H1 (cell line): ENCODE data around the gene SLX4IP. TPM values are rescaled to one million over a fixed set of nuclear protein-coding genes. Genes with fewer than 3 reads are reported as not detected.

Experiments
- CTCF ChIA-PET: fragments of 300-600 bp; sonication (Branson Sonifier 250); formaldehyde crosslinking; loops from one replicate; lab custom pipeline; 2021; ENCODE audit not compliant: partially characterized antibody; lab: Charles Lee
- POLR2A ChIA-PET: fragments of 300-600 bp; sonication (Branson Sonifier 250); formaldehyde crosslinking; loops from one replicate; lab custom pipeline; 2021; ENCODE audit warnings: inconsistent platforms; ENCODE audit not compliant: partially characterized antibody; lab: Charles Lee
- DNase-seq, 2 experiments: peaks; one replicate each; pipeline versions ENCODE4 v3.0.0 to v3.0.0-alpha.2; 2010 to 2022; ENCODE audit warnings: low spot score in 2 of 2, low read depth in 1 of 2, mixed read lengths in 1 of 2
- FAIRE-seq: peaks from 2 replicates; lab custom pipeline; 2011; peaks lifted over from hg19 to GRCh38; lab: Jason Lieb, UNC
- H2AFZ ChIP-seq: 2 replicates; pipeline ENCODE4 v1.8.1; 2012; ENCODE audit warnings: low read length, inconsistent platforms
- H2AK5ac ChIP-seq: 2 replicates; pipeline ENCODE4 v1.6.1; 2013; ENCODE audit warnings: low read depth, low read length
- H2BK120ac ChIP-seq: replicated peaks from 2 replicates; pipeline ENCODE3; 2013; ENCODE audit warnings: low read depth, low read length, inconsistent platforms
- H2BK12ac ChIP-seq: 2 replicates; pipeline ENCODE4 v1.6.1; 2013; ENCODE audit warnings: low read depth, low read length
- H2BK15ac ChIP-seq: 2 replicates; pipeline ENCODE4 v1.6.1; 2013; ENCODE audit warnings: low read length
- H2BK20ac ChIP-seq: 2 replicates; pipeline ENCODE4 v1.6.1; 2013; ENCODE audit warnings: low read length
- H2BK5ac ChIP-seq: 2 replicates; pipeline ENCODE4 v1.6.1; 2013; ENCODE audit warnings: low read depth, low read length
- H3K14ac ChIP-seq: 2 replicates; pipeline ENCODE4 v1.6.1; 2013; ENCODE audit warnings: inconsistent platforms; ENCODE audit not compliant: insufficient read length
- H3K18ac ChIP-seq: 2 replicates; pipeline ENCODE4 v1.6.1; 2013; ENCODE audit warnings: low read length; ENCODE audit errors: extremely low read depth
- H3K23ac ChIP-seq: 2 replicates; pipeline ENCODE4 v1.6.1; 2013; ENCODE audit warnings: inconsistent platforms; ENCODE audit not compliant: insufficient read length
- H3K23me2 ChIP-seq: 2 replicates; pipeline ENCODE4 v1.6.1; 2013; ENCODE audit warnings: low read depth, low read length
- H3K27ac ChIP-seq: 2 replicates; pipeline ENCODE4 v1.6.1; 2011; ENCODE audit warnings: low read depth, low read length, inconsistent platforms
- H3K27me3 ChIP-seq, 4 experiments: replicated peaks in 1 of 4; 1 replicate in 1 of 4; 2 replicates in 3 of 4; pipeline versions ENCODE4 v1.6.1 to v1.8.1; 2011 to 2013; ENCODE audit warnings: low read length in 3 of 4, mild to moderate bottlenecking in 3 of 4, inconsistent platforms in 2 of 4, mixed read lengths in 2 of 4, moderate library complexity in 1 of 4; ENCODE audit not compliant: control insufficient read depth in 3 of 4, insufficient read depth in 3 of 4; ENCODE audit errors: extremely low read depth in 1 of 4
- H3K36me3 ChIP-seq, 4 experiments: 2 replicates each; pipeline versions ENCODE4 v1.6.1 to v1.8.1; 2011 to 2013; ENCODE audit warnings: mild to moderate bottlenecking in 4 of 4, low read length in 3 of 4, moderate library complexity in 2 of 4, control low read depth in 1 of 4, inconsistent platforms in 1 of 4; ENCODE audit not compliant: insufficient read depth in 4 of 4, control insufficient read depth in 2 of 4
- H3K4ac ChIP-seq: replicated peaks from 2 replicates; pipeline ENCODE3; 2013; ENCODE audit warnings: low read length, low read depth, mixed read lengths, inconsistent platforms; ENCODE audit not compliant: insufficient read length
- H3K4me1 ChIP-seq, 4 experiments: replicated peaks in 1 of 4; 1 replicate in 1 of 4; 2 replicates in 3 of 4; pipeline versions ENCODE4 v1.6.1 to v1.8.1; 2011 to 2013; ENCODE audit warnings: low read length in 3 of 4, inconsistent platforms in 2 of 4, mixed read lengths in 1 of 4; ENCODE audit not compliant: insufficient read depth in 4 of 4, control insufficient read depth in 3 of 4
- H3K4me2 ChIP-seq, 2 experiments: 2 replicates each; pipeline versions ENCODE4 v1.6.1 to v1.8.1; 2011 to 2013; ENCODE audit warnings: low read depth in 2 of 2, low read length in 2 of 2, control low read depth in 1 of 2, inconsistent platforms in 1 of 2, mild to moderate bottlenecking in 1 of 2; ENCODE audit not compliant: insufficient read depth in 1 of 2
- H3K4me3 ChIP-seq, 4 experiments: fragments of 200-600, 300-600 bp in 1 of 4; sonication (generic), shearing (Covaris generic), sonication (Bioruptor Twin) in 1 of 4; 2 replicates each; pipeline versions ENCODE4 v1.5.1 to v1.8.1; 2011 to 2016; ENCODE audit warnings: low read length in 4 of 4, low read depth in 3 of 4, control low read depth in 2 of 4, inconsistent platforms in 2 of 4, mild to moderate bottlenecking in 2 of 4, mixed read lengths in 1 of 4, moderate library complexity in 1 of 4; ENCODE audit not compliant: insufficient read depth in 2 of 4; ENCODE audit errors: extremely low read depth in 1 of 4
- H3K56ac ChIP-seq: replicated peaks from 2 replicates; pipeline ENCODE3; 2013; ENCODE audit warnings: low read depth, mild to moderate bottlenecking, mixed read lengths, low read length, inconsistent platforms; ENCODE audit not compliant: insufficient read length
- H3K79me1 ChIP-seq: 2 replicates; pipeline ENCODE4 v1.6.1; 2013; ENCODE audit warnings: low read depth, low read length, control low read depth
- H3K79me2 ChIP-seq, 2 experiments: 2 replicates each; pipeline versions ENCODE4 v1.6.1 to v1.8.1; 2012 to 2013; ENCODE audit warnings: low read length in 2 of 2, mild to moderate bottlenecking in 2 of 2, inconsistent platforms in 1 of 2; ENCODE audit not compliant: insufficient read depth in 2 of 2, control insufficient read depth in 1 of 2
- H3K9ac ChIP-seq, 4 experiments: replicated peaks in 1 of 4; 1 replicate in 1 of 4; 2 replicates in 3 of 4; pipeline versions ENCODE4 v1.6.1 to v1.8.1; 2011 to 2013; ENCODE audit warnings: low read depth in 3 of 4, low read length in 3 of 4, control low read depth in 2 of 4, mild to moderate bottlenecking in 2 of 4, moderate library complexity in 2 of 4, inconsistent platforms in 1 of 4; ENCODE audit errors: extremely low read depth in 1 of 4
- H3K9me3 ChIP-seq, 2 experiments: 2 replicates each; pipeline versions ENCODE4 v1.6.1 to v1.8.1; 2012 to 2013; ENCODE audit warnings: mild to moderate bottlenecking in 2 of 2, moderate library complexity in 2 of 2, control low read depth in 1 of 2, inconsistent platforms in 1 of 2, low read depth in 1 of 2, low read length in 1 of 2, mixed read lengths in 1 of 2; ENCODE audit not compliant: insufficient read depth in 2 of 2
- H4K20me1 ChIP-seq, 2 experiments: replicated peaks in 1 of 2; 2 replicates each; pipeline versions ENCODE3 to v1.8.1; 2011 to 2013; ENCODE audit warnings: inconsistent platforms in 2 of 2, low read length in 2 of 2, mild to moderate bottlenecking in 1 of 2; ENCODE audit not compliant: insufficient read depth in 2 of 2, control insufficient read depth in 1 of 2
- H4K5ac ChIP-seq: 2 replicates; pipeline ENCODE4 v1.6.1; 2013; ENCODE audit warnings: low read length, low read depth, mixed read lengths, inconsistent platforms; ENCODE audit not compliant: insufficient read length
- H4K8ac ChIP-seq: 2 replicates; pipeline ENCODE4 v1.8.0; 2013; ENCODE audit warnings: mild to moderate bottlenecking, moderate library complexity, low read length, inconsistent platforms; ENCODE audit not compliant: insufficient read depth; ENCODE audit errors: extremely low read depth
- H4K91ac ChIP-seq: replicated peaks from 2 replicates; pipeline ENCODE3; 2013; ENCODE audit warnings: low read length, mixed read lengths, inconsistent platforms; ENCODE audit not compliant: insufficient read length
- BACH1 ChIP-seq: IDR thresholded peaks from 2 replicates; pipeline ENCODE4 v1.6.1; 2012; ENCODE audit warnings: low read length, improper control_type of control experiment
- CBX8 ChIP-seq: fragments of 300-800, 300-1000 bp; sonication (generic); IDR thresholded peaks from 2 replicates; pipeline ENCODE4 v1.7.1; 2016; ENCODE audit warnings: low read depth, low read length, borderline replicate concordance
- CTBP2 ChIP-seq: IDR thresholded peaks from 2 replicates; pipeline ENCODE4 v1.7.0; 2011; ENCODE audit warnings: borderline replicate concordance, mild to moderate bottlenecking, moderate library complexity, mixed read lengths, low read length; ENCODE audit not compliant: insufficient read depth, insufficient read length
- EGR1 ChIP-seq: IDR thresholded peaks from 2 replicates; pipeline ENCODE4 v1.6.1; 2011; ENCODE audit warnings: low read depth, low read length, borderline replicate concordance
- MAFK ChIP-seq: IDR thresholded peaks from 2 replicates; pipeline ENCODE4 v1.6.1; 2012; ENCODE audit warnings: low read depth, mild to moderate bottlenecking, improper control_type of control experiment, low read length
- PHF8 ChIP-seq: fragments of 200-600 bp; sonication (generic); conservative IDR thresholded peaks from 2 replicates; pipeline ENCODE4 v1.7.1; 2012; ENCODE audit warnings: low read depth, mild to moderate bottlenecking, inconsistent platforms, low read length, moderate library complexity
- POLR2AphosphoS5 ChIP-seq: IDR thresholded peaks from 2 replicates; pipeline ENCODE4 v1.6.1; 2011; ENCODE audit warnings: low read depth, low read length
- SAP30 ChIP-seq: fragments of 300-600 bp; sonication (generic); IDR thresholded peaks from 2 replicates; pipeline ENCODE4 v1.7.1; 2012; ENCODE audit warnings: low read length, moderate library complexity, mild to moderate bottlenecking, inconsistent platforms; ENCODE audit not compliant: insufficient read depth, insufficient replicate concordance
- SIN3A ChIP-seq, 2 experiments: IDR thresholded peaks in 1 of 2; conservative IDR thresholded peaks in 1 of 2; 2 replicates each; pipeline ENCODE4 v1.6.1; 2011 to 2012; ENCODE audit warnings: low read length in 2 of 2, improper control_type of control experiment in 1 of 2, low read depth in 1 of 2, mild to moderate bottlenecking in 1 of 2
- SRF ChIP-seq: IDR thresholded peaks from 2 replicates; pipeline ENCODE4 v1.6.1; 2011; ENCODE audit warnings: mild to moderate bottlenecking, low read depth, low read length, moderate library complexity
- TAF1 ChIP-seq: IDR thresholded peaks from 2 replicates; pipeline ENCODE4 v1.6.1; 2011; ENCODE audit warnings: mild to moderate bottlenecking, low read depth, low read length
- WGBS, 2 experiments: shearing (Covaris generic) in 1 of 2; methylation state at CpG; one replicate each; pipeline versions ENCODE4 v1.1.6 to v1.1.7; 2013 to 2015; ENCODE audit warnings: low lambda C conversion rate in 2 of 2, mixed read lengths in 2 of 2, inconsistent platforms in 1 of 2, low coverage in 1 of 2, missing lambda C conversion rate in 1 of 2; ENCODE audit not compliant: insufficient replicate concordance in 2 of 2, insufficient coverage in 1 of 2, insufficient read length in 1 of 2; ENCODE audit errors: extremely low coverage in 1 of 2, missing lambda C conversion rate in 1 of 2; 5-methylcytosine and 5-hydroxymethylcytosine counted together
- polyA plus RNA-seq, 7 experiments: library from polyadenylated mRNA; depleted of rRNA in 3 of 7; stranded (reverse) in 5 of 7; unstranded in 2 of 7; fragments of >200 nt in 5 of 7; fragments of 200-250 nt in 2 of 7; gene quantifications; 1 replicate in 5 of 7; 2 replicates in 1 of 7; 4 replicates in 1 of 7; pipeline versions ENCODE4 v1.2.1 to v1.2.3, GENCODE V29; 2011 to 2013; ENCODE audit warnings: missing spikeins in 2 of 7, mixed read lengths in 2 of 7
- total RNA-seq: library from RNA; stranded (reverse); fragmentation: NEBNext Ultra II Directional; extraction: Animal tissue kit (Norgen Biotek cat#: 25700); gene quantifications from 2 replicates; pipeline ENCODE4 v1.2.1, GENCODE V29; 2021

The SLX4IP gene
- total and polyA plus RNA-seq, 2 of the 8 experiments (the other 6 are each of a cell fraction or from before 2014, with no cell fraction given): 2.4 to 8.7 TPM

DNA sequence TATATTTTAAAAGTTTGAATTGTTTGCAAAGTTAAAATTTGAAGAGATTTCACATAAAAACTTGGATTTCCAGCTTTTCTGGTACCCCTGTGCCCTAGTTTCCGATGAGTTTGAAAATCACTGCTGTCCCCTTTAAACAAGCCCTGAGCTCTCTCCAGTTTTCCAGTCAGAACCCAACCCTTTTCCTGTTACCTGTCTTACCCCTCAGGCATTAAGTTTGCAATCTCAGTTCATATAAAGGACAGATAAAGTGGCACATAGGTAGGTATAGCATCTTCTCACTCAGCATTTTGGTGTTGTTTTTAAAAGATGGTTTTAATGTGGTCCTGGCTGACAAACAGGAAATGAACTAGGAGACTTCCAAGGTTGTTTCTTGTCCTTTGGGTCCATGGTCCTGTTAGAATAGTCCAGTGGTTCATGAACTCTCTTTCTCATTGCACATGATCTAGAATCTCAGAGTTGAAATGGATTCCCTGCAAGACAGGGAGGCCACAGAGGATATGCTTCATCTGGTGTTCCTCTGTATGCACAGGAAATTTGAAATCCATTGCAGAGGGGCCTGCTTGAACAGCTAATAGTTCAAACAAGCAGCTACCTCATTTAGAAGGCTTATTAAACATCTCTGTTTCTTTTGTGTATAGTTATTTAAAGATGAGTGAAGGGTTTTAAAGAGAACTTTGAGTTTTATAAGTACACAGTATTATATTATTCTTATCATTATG is 156.0 kb downstream of the SLX4IP start:
- Histone ChIP-seq H3K36me3 (no peaks in the 10 kb centered on the region), H3K23ac (no peak overlapping the region), H2BK120ac (no peak overlapping the region), H3K14ac (no peak overlapping the region), H2BK5ac (no peak overlapping the region), H4K8ac (no peak overlapping the region), H2AFZ (no peak overlapping the region), H3K27me3 (no peaks in the 10 kb centered on the region), H4K5ac (no peak overlapping the region), H3K4ac (no peak overlapping the region), H3K9me3 (no peaks in the 10 kb centered on the region), H3K27ac (no peak overlapping the region), H3K9ac (no peak overlapping the region), H3K79me2 (no peaks in the 10 kb centered on the region), H3K4me2 (no peak overlapping the region), H3K4me1 (no peaks in the 10 kb centered on the region), H2AK5ac (no peak overlapping the region), H3K23me2 (no peaks in the 10 kb centered on the region; the same call in 1 of the 2 replicates), H3K18ac (no peak overlapping the region), H2BK20ac (no peak overlapping the region), H2BK12ac (no peak overlapping the region), H3K4me3 (no peak overlapping the region), H3K56ac (no peak overlapping the region), H4K20me1 (no peaks in the 10 kb centered on the region), H4K91ac (no peak overlapping the region), H2BK15ac (no peak overlapping the region), H3K79me1 (no peaks in the 10 kb centered on the region)
- no peak for TF ChIP-seq BACH1
- TF ChIP-seq CBX8: no peak
- no peak for TF ChIP-seq EGR1
- no peak for TF ChIP-seq TAF1
- no peak for TF ChIP-seq CTBP2
- no peak for TF ChIP-seq SRF
- no peak for TF ChIP-seq POLR2AphosphoS5
- TF ChIP-seq MAFK: no peak
- no peak for TF ChIP-seq SAP30
- no peak for TF ChIP-seq SIN3A (conservative IDR thresholded peaks at IDR 0.05 in 1 of 2, IDR thresholded peaks at IDR 0.05 in 1 of 2; ENCODE audit: low read depth in 1 of 2, low read length in 2 of 2)
- no peak for TF ChIP-seq PHF8
- DNase-seq (no peak), FAIRE-seq (no peak)
- ChIA-PET CTCF (interaction anchor here (0.6 to 1.5 kb wide), 6 partner anchors 10 to 613 kb away, joined by 3 to 5 read pairs (median 3); no protein-coding TSS in a partner anchor), POLR2A (interaction anchor here (0.6 kb wide), 1 partner anchor 625 kb away, joined by 4 read pairs; no protein-coding TSS in a partner anchor)
- 95% methylated on average over 1 of the region's 1 CpG; no CpG with 5 or more reads in 1 of the 2 experiments for WGBS, 2 experiments
